GM12878 (cell line): ENCODE results near the gene PARP11. TPM values are rescaled to one million over a fixed set of nuclear protein-coding genes. Genes with fewer than 3 reads are reported as not detected.

ENCODE experiments used
- BCL3 ChIP-seq: IDR thresholded peaks from 2 replicates; pipeline ENCODE4 v1.6.1; 2011; ENCODE audit warnings: borderline replicate concordance, low read depth, mild to moderate bottlenecking, moderate library complexity, low read length; ENCODE audit not compliant: insufficient read depth, poor library complexity, severe bottlenecking
- BMI1 ChIP-seq: fragments of 450-650 bp; IDR thresholded peaks from 2 replicates; pipeline ENCODE4 v1.6.1; 2016; ENCODE audit warnings: mild to moderate bottlenecking, moderate library complexity, borderline replicate concordance
- CBX3 ChIP-seq: fragments of 200-600 bp; sonication (generic); IDR thresholded peaks from 2 replicates; pipeline ENCODE4 v1.6.1; 2016; ENCODE audit warnings: low read depth, borderline replicate concordance
- CEBPZ ChIP-seq: fragments of 150-350 bp; IDR thresholded peaks from 2 replicates; pipeline ENCODE4 v1.6.1; 2016; ENCODE audit warnings: low read depth, low read length
- CHD4 ChIP-seq: fragments of 200-600 bp; sonication (generic); IDR thresholded peaks from 2 replicates; pipeline ENCODE4 v1.6.1; 2016; ENCODE audit warnings: mild to moderate bottlenecking
- IKZF1 ChIP-seq: fragments of 450-650 bp; conservative IDR thresholded peaks from 2 replicates; pipeline ENCODE4 v1.6.1; 2017; ENCODE audit warnings: antibody characterized with exemption, mild to moderate bottlenecking
- MTA2 ChIP-seq: fragments of 450-650 bp; IDR thresholded peaks from 2 replicates; pipeline ENCODE4 v1.6.1; 2016; ENCODE audit warnings: low read depth, mild to moderate bottlenecking, moderate library complexity
- NFYB ChIP-seq: IDR thresholded peaks from 2 replicates; pipeline ENCODE4 v1.6.1; 2011; ENCODE audit warnings: low read depth, mild to moderate bottlenecking, low read length, improper control_type of control experiment, moderate library complexity; ENCODE audit not compliant: insufficient read depth
- PBX3 ChIP-seq: IDR thresholded peaks from 2 replicates; pipeline ENCODE4 v1.6.1; 2011; ENCODE audit warnings: mild to moderate bottlenecking, low read depth, low read length, moderate library complexity; ENCODE audit not compliant: insufficient replicate concordance
- RCOR1 ChIP-seq: conservative IDR thresholded peaks from 2 replicates; pipeline ENCODE4 v1.6.1; 2012; ENCODE audit warnings: low read depth, low read length, improper control_type of control experiment
- RELB ChIP-seq: fragments of 450-650 bp; IDR thresholded peaks from 2 replicates; pipeline ENCODE4 v1.6.1; 2017; ENCODE audit warnings: low read depth, mild to moderate bottlenecking, moderate library complexity
- SUZ12 ChIP-seq: fragments of 200-600 bp; sonication (generic); IDR thresholded peaks from one replicate; pipeline ENCODE4 v1.6.1; 2018; ENCODE audit warnings: antibody characterized with exemption, mild to moderate bottlenecking; ENCODE audit not compliant: unreplicated experiment
- polyA plus RNA-seq, 11 experiments: library from polyadenylated mRNA; depleted of rRNA in 4 of 11; unstranded in 6 of 11; stranded (reverse) in 5 of 11; fragments of >200 nt; fragmentation: Nextera tagmentation in 4 of 11; fragmentation: Illumina TruSeq in 1 of 11; extraction: Ambion mirVana in 4 of 11; extraction: Trizol in 1 of 11; gene quantifications; 1 replicate in 1 of 11; 2 replicates in 10 of 11; pipeline versions ENCODE4 v1.2.1 to v1.2.3, GENCODE V29; 2011 to 2016; ENCODE audit warnings: inconsistent platforms in 2 of 11, missing spikeins in 2 of 11, low read depth in 1 of 11
- total RNA-seq, 4 experiments: library from RNA; depleted of rRNA in 3 of 4; stranded (reverse); fragments of >200 nt in 3 of 4; fragmentation: Illumina TruSeq in 1 of 4; extraction: Trizol in 1 of 4; gene quantifications; 2 replicates each; pipeline versions ENCODE4 v1.2.1 to v1.2.3, GENCODE V29; 2013 to 2021
- TF ChIP-seq, protein P1 (sequence below): fragments of 450-650 bp; IDR thresholded peaks from 2 replicates; pipeline ENCODE4 v1.6.1; 2016; ENCODE audit warnings: mild to moderate bottlenecking, moderate library complexity, borderline replicate concordance
- TF ChIP-seq, protein P2 (sequence below): fragments of 450-650 bp; IDR thresholded peaks from 2 replicates; pipeline ENCODE4 v1.6.1; 2014; ENCODE audit warnings: mild to moderate bottlenecking

The PARP11 gene
- total and polyA plus RNA-seq, 10 of the 15 experiments (the other 5 are each of a cell fraction or from before 2014, with no cell fraction given) = 3.0 to 14.1 (median 6.3) TPM

GRCh38 chr12:3872800-3873636 is at the start of gene PARP11 (continued):
- no peak for TF ChIP-seq CEBPZ
- no peak for TF ChIP-seq BCL3
- TF ChIP-seq IKZF1 = 0 out of 2 replicates have a peak, but pooled peaks have one; percentile 16
- TF ChIP-seq, protein P1, sequence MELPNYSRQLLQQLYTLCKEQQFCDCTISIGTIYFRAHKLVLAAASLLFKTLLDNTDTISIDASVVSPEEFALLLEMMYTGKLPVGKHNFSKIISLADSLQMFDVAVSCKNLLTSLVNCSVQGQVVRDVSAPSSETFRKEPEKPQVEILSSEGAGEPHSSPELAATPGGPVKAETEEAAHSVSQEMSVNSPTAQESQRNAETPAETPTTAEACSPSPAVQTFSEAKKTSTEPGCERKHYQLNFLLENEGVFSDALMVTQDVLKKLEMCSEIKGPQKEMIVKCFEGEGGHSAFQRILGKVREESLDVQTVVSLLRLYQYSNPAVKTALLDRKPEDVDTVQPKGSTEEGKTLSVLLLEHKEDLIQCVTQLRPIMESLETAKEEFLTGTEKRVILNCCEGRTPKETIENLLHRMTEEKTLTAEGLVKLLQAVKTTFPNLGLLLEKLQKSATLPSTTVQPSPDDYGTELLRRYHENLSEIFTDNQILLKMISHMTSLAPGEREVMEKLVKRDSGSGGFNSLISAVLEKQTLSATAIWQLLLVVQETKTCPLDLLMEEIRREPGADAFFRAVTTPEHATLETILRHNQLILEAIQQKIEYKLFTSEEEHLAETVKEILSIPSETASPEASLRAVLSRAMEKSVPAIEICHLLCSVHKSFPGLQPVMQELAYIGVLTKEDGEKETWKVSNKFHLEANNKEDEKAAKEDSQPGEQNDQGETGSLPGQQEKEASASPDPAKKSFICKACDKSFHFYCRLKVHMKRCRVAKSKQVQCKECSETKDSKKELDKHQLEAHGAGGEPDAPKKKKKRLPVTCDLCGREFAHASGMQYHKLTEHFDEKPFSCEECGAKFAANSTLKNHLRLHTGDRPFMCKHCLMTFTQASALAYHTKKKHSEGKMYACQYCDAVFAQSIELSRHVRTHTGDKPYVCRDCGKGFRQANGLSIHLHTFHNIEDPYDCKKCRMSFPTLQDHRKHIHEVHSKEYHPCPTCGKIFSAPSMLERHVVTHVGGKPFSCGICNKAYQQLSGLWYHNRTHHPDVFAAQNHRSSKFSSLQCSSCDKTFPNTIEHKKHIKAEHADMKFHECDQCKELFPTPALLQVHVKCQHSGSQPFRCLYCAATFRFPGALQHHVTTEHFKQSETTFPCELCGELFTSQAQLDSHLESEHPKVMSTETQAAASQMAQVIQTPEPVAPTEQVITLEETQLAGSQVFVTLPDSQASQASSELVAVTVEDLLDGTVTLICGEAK = peak; percentile 88
- TF ChIP-seq PBX3 = no peak
- TF ChIP-seq CBX3 = no peak
- no peak for TF ChIP-seq RCOR1
- TF ChIP-seq SUZ12 = no peak
- TF ChIP-seq, protein P2, sequence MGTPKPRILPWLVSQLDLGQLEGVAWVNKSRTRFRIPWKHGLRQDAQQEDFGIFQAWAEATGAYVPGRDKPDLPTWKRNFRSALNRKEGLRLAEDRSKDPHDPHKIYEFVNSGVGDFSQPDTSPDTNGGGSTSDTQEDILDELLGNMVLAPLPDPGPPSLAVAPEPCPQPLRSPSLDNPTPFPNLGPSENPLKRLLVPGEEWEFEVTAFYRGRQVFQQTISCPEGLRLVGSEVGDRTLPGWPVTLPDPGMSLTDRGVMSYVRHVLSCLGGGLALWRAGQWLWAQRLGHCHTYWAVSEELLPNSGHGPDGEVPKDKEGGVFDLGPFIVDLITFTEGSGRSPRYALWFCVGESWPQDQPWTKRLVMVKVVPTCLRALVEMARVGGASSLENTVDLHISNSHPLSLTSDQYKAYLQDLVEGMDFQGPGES = no peak
- no peak for TF ChIP-seq BMI1
- no peak; the same call in 1 of the 2 replicates for TF ChIP-seq MTA2
- peak; percentile 73; the same call in 1 of the 2 replicates for TF ChIP-seq NFYB
- 0 out of 2 replicates have a peak, but pooled peaks have one; percentile 10 for TF ChIP-seq RELB
- TF ChIP-seq CHD4 = no peak
